ENCODE results near the gene GBP2.

DNA sequence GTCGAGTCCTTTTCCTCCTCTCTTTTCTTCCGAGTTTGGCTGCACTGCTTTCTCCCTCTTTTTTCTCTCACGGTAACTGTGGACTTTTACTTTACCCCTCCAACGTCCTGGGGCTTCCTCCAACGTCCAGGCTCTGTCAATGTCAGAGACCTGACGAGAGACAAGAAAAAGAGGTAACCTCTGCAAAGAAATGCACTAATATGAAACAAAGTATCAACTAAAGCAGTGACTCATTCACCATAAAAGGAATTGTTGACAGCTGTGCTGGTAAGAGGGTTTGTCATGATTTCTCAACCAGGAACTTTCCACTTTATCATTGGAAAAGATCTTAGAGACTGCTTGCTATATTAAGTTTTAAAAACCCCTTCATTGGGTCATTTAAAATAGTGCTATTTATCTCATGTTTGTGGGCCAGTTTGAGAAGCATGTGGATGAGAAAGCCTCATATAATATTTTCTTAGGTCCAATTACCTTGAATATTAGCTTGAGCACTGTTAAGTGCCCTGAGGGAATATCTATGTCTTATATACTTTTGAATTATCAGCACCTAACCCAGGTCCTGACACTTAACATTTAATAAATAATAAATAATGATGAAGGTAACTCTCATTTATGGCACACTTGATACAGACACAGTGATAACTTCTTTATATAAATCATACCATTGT, at the start of gene GBP2:
- TF ChIP-seq CTCF (IDR thresholded peaks at IDR 0.05; ENCODE audit: extremely low read depth in 1 of 2, insufficient read depth in 1 of 2, low read depth in 1 of 2, low read length in 2 of 2) (no peak), POLR2A (IDR thresholded peaks at IDR 0.05; ENCODE audit: low read depth, low read length) (no peak), POLR2AphosphoS5 (IDR thresholded peaks at IDR 0.05; ENCODE audit: insufficient read depth, low read depth, low read length) (no peak), MYC (IDR thresholded peaks at IDR 0.05; ENCODE audit: low read depth, low read length) (no peak), EZH2 (IDR thresholded peaks at IDR 0.05; ENCODE audit: borderline replicate concordance, low read depth, low read length, severe bottlenecking) (no peak), MAX (IDR thresholded peaks at IDR 0.05; ENCODE audit: insufficient read depth, insufficient read length) (no peak), JUN (IDR thresholded peaks at IDR 0.05; ENCODE audit: borderline replicate concordance, insufficient read depth, insufficient read length, low read depth) (peak; percentile 78), FOS (IDR thresholded peaks at IDR 0.05; ENCODE audit: borderline replicate concordance, insufficient read depth, low read length) (peak; percentile 90)
